GM23338 (cell line): Measurements from ENCODE around the gene ITSN2. TPM values are rescaled to one million over a fixed set of nuclear protein-coding genes. Genes with fewer than 3 reads are reported as not detected.
A peak's percentile ranks its signal among the peaks of the same experiment; 100 is the strongest.

Source experiments
- ATAC-seq: fragments of 200-7000 bp; cut with Tn5 transposase; 3 replicates; pipeline ENCODE4 v1.9.1; 2020
- DNase-seq: peaks from one replicate; pipeline ENCODE4 v3.0.0-alpha.2; 2015; ENCODE audit warnings: low spot score
- H2AFZ ChIP-seq: fragments of 200-600 bp; sonication (generic); 2 replicates; pipeline ENCODE4 v1.8.0; 2016; ENCODE audit warnings: antibody characterized with exemption, mild to moderate bottlenecking, moderate library complexity
- H3F3A ChIP-seq: fragments of 200-600 bp; sonication (generic); replicated peaks from 2 replicates; pipeline ENCODE4 v1.8.0; 2017; ENCODE audit warnings: antibody characterized with exemption, mixed run types, low read depth
- H3K27ac ChIP-seq: fragments of 200-600 bp; sonication (generic); 2 replicates; pipeline ENCODE4 v1.6.1; 2016; ENCODE audit warnings: low read depth
- H3K27me3 ChIP-seq: fragments of 200-600 bp; sonication (generic); 2 replicates; pipeline ENCODE4 v1.8.0; 2016; ENCODE audit warnings: mild to moderate bottlenecking, mixed run types, moderate library complexity; ENCODE audit not compliant: insufficient read depth
- H3K36me3 ChIP-seq: fragments of 200-600 bp; sonication (generic); 2 replicates; pipeline ENCODE4 v1.8.0; 2016; ENCODE audit warnings: mild to moderate bottlenecking; ENCODE audit not compliant: insufficient read depth
- H3K4me1 ChIP-seq: fragments of 200-600 bp; sonication (generic); 2 replicates; pipeline ENCODE4 v1.8.0; 2016; ENCODE audit warnings: mild to moderate bottlenecking, moderate library complexity; ENCODE audit not compliant: insufficient read depth
- H3K4me2 ChIP-seq: fragments of 200-600 bp; sonication (generic); 2 replicates; pipeline ENCODE4 v1.7.1; 2017; ENCODE audit warnings: mixed run types
- H3K4me3 ChIP-seq: fragments of 200-600 bp; sonication (generic); 2 replicates; pipeline ENCODE4 v1.6.1; 2016; ENCODE audit warnings: mixed run types
- H3K79me2 ChIP-seq: fragments of 200-600 bp; sonication (generic); replicated peaks from 2 replicates; pipeline ENCODE4 v1.8.0; 2017; ENCODE audit warnings: mild to moderate bottlenecking; ENCODE audit not compliant: insufficient read depth
- H3K9me2 ChIP-seq: fragments of 200-600 bp; sonication (generic); 2 replicates; pipeline ENCODE4 v1.8.0; 2017; ENCODE audit not compliant: insufficient read depth
- H4K20me1 ChIP-seq: fragments of 200-600 bp; sonication (generic); replicated peaks from 2 replicates; pipeline ENCODE4 v1.8.0; 2017; ENCODE audit warnings: mild to moderate bottlenecking; ENCODE audit not compliant: insufficient read depth
- H3K27ac Mint-ChIP-seq: 2 replicates; pipeline ENCODE4 v1.8.0; 2020; ENCODE audit warnings: inconsistent platforms, mild to moderate bottlenecking, moderate library complexity, mixed read lengths
- H3K27me3 Mint-ChIP-seq: 3 replicates; pipeline ENCODE4 v1.8.0; 2022; ENCODE audit warnings: low read depth, mild to moderate bottlenecking, moderate library complexity, mixed read lengths, inconsistent platforms; ENCODE audit not compliant: insufficient read depth, poor library complexity
- H3K36me3 Mint-ChIP-seq: 3 replicates; pipeline ENCODE4 v1.8.0; 2021; ENCODE audit warnings: low read depth, mild to moderate bottlenecking, inconsistent platforms, moderate library complexity, mixed read lengths
- H3K4me1 Mint-ChIP-seq: 3 replicates; pipeline ENCODE4 v1.8.0; 2020; ENCODE audit warnings: mild to moderate bottlenecking, inconsistent platforms, mixed read lengths
- H3K4me3 Mint-ChIP-seq: 3 replicates; pipeline ENCODE4 v1.8.0; 2021; ENCODE audit warnings: moderate library complexity, mild to moderate bottlenecking, inconsistent platforms, mixed read lengths
- H3K9me3 Mint-ChIP-seq: 3 replicates; pipeline ENCODE4 v1.8.0; 2020; ENCODE audit warnings: moderate library complexity, mild to moderate bottlenecking, inconsistent platforms, mixed read lengths
- CREB1 ChIP-seq: fragments of 250-450 bp; sonication (Bioruptor Pico); IDR thresholded peaks from 2 replicates; pipeline ENCODE4 v1.5.0; 2020; ENCODE audit warnings: low read depth, mild to moderate bottlenecking, moderate library complexity
- EZH2 ChIP-seq: fragments of 200-600 bp; sonication (generic); IDR thresholded peaks from one replicate; pipeline ENCODE4 v1.8.0; 2017; ENCODE audit warnings: antibody characterized with exemption, mild to moderate bottlenecking, low read depth; ENCODE audit not compliant: unreplicated experiment
- JUNB ChIP-seq: IDR thresholded peaks from one replicate; pipeline ENCODE4 v1.6.1; 2016; ENCODE audit warnings: antibody characterized with exemption; ENCODE audit not compliant: unreplicated experiment
- STAT1 ChIP-seq: IDR thresholded peaks from one replicate; pipeline ENCODE4 v1.6.1; 2016; ENCODE audit warnings: antibody characterized with exemption; ENCODE audit not compliant: unreplicated experiment
- ZNF114 ChIP-seq: fragments of 250-450 bp; sonication (Bioruptor Pico); IDR thresholded peaks from 2 replicates; pipeline ENCODE4 v1.5.0; 2020; ENCODE audit warnings: mild to moderate bottlenecking, moderate library complexity
- ZNF331 ChIP-seq: fragments of 250-450 bp; sonication (Bioruptor Pico); IDR thresholded peaks from 2 replicates; pipeline ENCODE4 v1.5.0; 2020; ENCODE audit warnings: low read depth, mild to moderate bottlenecking, moderate library complexity
- polyA plus RNA-seq: library from polyadenylated mRNA; unstranded; fragments of >200 nt; fragmentation: Nextera tagmentation; extraction: Ambion mirVana; gene quantifications from 2 replicates; pipeline ENCODE4 v1.2.1, GENCODE V29; 2016
- total RNA-seq: library from RNA; depleted of rRNA; stranded (reverse); fragments of >200 nt; shearing (Covaris generic); gene quantifications from 2 replicates; pipeline ENCODE4 v1.2.3, GENCODE V29; 2014
- TF ChIP-seq, protein P1 (sequence below): fragments of 250-450 bp; sonication (Bioruptor Pico); IDR thresholded peaks from 2 replicates; pipeline ENCODE4 v1.5.0; 2020; ENCODE audit warnings: mild to moderate bottlenecking, moderate library complexity
- TF ChIP-seq, protein P2 (sequence below), 2 experiments: fragments of 200-600 bp in 1 of 2; sonication (generic) in 1 of 2; conservative IDR thresholded peaks; 2 replicates each; pipeline versions ENCODE4 v1.5.1 to v1.6.1; 2016 to 2017; ENCODE audit warnings: antibody characterized with exemption in 2 of 2, low read depth in 2 of 2, mild to moderate bottlenecking in 2 of 2, moderate library complexity in 1 of 2

ITSN2 gene
- total and polyA plus RNA-seq, 2 experiments from 2014 or later, result 17.1 to 17.8 TPM

DNA sequence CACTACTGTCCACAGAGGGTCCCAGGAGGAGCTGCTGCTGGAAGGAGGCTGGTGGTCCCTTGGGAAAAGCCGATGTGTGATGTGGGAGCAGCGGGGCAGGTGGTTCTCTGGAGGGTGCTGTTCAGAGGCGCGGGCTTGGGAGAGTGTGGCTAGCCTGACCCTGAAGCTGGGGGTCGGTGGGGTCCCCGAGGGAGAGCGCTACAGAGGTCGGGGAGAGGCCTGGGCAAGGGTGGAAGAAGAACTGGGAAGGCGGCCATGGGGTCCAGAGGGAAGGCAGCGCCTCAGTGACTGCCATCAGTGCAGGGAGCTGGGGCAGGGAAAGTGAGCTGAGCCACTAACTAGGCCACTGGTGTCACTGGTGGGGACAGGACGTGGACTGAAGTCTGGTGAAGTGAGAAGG lies 153.0 kb downstream of the ITSN2 start (continued):
- TF ChIP-seq, protein P1, sequence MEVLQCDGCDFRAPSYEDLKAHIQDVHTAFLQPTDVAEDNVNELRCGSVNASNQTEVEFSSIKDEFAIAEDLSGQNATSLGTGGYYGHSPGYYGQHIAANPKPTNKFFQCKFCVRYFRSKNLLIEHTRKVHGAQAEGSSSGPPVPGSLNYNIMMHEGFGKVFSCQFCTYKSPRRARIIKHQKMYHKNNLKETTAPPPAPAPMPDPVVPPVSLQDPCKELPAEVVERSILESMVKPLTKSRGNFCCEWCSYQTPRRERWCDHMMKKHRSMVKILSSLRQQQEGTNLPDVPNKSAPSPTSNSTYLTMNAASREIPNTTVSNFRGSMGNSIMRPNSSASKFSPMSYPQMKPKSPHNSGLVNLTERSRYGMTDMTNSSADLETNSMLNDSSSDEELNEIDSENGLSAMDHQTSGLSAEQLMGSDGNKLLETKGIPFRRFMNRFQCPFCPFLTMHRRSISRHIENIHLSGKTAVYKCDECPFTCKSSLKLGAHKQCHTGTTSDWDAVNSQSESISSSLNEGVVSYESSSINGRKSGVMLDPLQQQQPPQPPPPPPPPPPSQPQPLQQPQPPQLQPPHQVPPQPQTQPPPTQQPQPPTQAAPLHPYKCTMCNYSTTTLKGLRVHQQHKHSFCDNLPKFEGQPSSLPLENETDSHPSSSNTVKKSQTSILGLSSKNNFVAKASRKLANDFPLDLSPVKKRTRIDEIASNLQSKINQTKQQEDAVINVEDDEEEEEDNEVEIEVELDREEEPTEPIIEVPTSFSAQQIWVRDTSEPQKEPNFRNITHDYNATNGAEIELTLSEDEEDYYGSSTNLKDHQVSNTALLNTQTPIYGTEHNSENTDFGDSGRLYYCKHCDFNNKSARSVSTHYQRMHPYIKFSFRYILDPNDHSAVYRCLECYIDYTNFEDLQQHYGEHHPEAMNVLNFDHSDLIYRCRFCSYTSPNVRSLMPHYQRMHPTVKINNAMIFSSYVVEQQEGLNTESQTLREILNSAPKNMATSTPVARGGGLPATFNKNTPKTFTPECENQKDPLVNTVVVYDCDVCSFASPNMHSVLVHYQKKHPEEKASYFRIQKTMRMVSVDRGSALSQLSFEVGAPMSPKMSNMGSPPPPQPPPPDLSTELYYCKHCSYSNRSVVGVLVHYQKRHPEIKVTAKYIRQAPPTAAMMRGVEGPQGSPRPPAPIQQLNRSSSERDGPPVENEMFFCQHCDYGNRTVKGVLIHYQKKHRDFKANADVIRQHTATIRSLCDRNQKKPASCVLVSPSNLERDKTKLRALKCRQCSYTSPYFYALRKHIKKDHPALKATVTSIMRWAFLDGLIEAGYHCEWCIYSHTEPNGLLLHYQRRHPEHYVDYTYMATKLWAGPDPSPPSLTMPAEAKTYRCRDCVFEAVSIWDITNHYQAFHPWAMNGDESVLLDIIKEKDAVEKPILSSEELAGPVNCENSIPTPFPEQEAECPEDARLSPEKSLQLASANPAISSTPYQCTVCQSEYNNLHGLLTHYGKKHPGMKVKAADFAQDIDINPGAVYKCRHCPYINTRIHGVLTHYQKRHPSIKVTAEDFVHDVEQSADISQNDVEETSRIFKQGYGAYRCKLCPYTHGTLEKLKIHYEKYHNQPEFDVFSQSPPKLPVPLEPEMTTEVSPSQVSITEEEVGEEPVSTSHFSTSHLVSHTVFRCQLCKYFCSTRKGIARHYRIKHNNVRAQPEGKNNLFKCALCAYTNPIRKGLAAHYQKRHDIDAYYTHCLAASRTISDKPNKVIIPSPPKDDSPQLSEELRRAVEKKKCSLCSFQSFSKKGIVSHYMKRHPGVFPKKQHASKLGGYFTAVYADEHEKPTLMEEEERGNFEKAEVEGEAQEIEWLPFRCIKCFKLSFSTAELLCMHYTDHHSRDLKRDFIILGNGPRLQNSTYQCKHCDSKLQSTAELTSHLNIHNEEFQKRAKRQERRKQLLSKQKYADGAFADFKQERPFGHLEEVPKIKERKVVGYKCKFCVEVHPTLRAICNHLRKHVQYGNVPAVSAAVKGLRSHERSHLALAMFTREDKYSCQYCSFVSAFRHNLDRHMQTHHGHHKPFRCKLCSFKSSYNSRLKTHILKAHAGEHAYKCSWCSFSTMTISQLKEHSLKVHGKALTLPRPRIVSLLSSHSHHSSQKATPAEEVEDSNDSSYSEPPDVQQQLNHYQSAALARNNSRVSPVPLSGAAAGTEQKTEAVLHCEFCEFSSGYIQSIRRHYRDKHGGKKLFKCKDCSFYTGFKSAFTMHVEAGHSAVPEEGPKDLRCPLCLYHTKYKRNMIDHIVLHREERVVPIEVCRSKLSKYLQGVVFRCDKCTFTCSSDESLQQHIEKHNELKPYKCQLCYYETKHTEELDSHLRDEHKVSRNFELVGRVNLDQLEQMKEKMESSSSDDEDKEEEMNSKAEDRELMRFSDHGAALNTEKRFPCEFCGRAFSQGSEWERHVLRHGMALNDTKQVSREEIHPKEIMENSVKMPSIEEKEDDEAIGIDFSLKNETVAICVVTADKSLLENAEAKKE, result no peak
- TF ChIP-seq ZNF114 (CRISPR knock-in tag) (no peak), STAT1 (no peak), EZH2 (no peak), JUNB (no peak)
- TF ChIP-seq, protein P2, sequence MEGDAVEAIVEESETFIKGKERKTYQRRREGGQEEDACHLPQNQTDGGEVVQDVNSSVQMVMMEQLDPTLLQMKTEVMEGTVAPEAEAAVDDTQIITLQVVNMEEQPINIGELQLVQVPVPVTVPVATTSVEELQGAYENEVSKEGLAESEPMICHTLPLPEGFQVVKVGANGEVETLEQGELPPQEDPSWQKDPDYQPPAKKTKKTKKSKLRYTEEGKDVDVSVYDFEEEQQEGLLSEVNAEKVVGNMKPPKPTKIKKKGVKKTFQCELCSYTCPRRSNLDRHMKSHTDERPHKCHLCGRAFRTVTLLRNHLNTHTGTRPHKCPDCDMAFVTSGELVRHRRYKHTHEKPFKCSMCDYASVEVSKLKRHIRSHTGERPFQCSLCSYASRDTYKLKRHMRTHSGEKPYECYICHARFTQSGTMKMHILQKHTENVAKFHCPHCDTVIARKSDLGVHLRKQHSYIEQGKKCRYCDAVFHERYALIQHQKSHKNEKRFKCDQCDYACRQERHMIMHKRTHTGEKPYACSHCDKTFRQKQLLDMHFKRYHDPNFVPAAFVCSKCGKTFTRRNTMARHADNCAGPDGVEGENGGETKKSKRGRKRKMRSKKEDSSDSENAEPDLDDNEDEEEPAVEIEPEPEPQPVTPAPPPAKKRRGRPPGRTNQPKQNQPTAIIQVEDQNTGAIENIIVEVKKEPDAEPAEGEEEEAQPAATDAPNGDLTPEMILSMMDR (conservative IDR thresholded peaks at IDR 0.05; ENCODE audit: low read depth in 2 of 2), result no peak

GRCh38 chr2:24206714-24207113 lies 153.6 kb downstream of the ITSN2 start:
- Mint-ChIP-seq H3K27me3 (peaks cover 10% of the 10 kb centered on the region), H3K4me1 (peaks cover 7% of the 10 kb centered on the region), H3K36me3 (no peaks in the 10 kb centered on the region; the same call in 2 of the 3 replicates), H3K9me3 (no peaks in the 10 kb centered on the region), H3K4me3 (no peak overlapping the region), H3K27ac (peak overlapping the region; percentile 19; the same call in 1 of the 2 replicates)
- ATAC-seq (no peak), DNase-seq (no peak)
- Histone ChIP-seq H3F3A (no peaks in the 10 kb centered on the region), H3K27me3 (no peaks in the 10 kb centered on the region), H3K9me2 (no peaks in the 10 kb centered on the region), H3K4me1 (no peaks in the 10 kb centered on the region), H4K20me1 (no peaks in the 10 kb centered on the region), H3K4me2 (no peak overlapping the region), H3K36me3 (no peaks in the 10 kb centered on the region), H3K4me3 (no peak overlapping the region), H2AFZ (no peak overlapping the region), H3K27ac (no peak overlapping the region), H3K79me2 (no peaks in the 10 kb centered on the region)
- TF ChIP-seq, protein P1, result no peak
- TF ChIP-seq ZNF114 (CRISPR knock-in tag), result no peak
- TF ChIP-seq EZH2, result no peak
- TF ChIP-seq CREB1 (CRISPR knock-in tag), result no peak
- no peak for TF ChIP-seq ZNF331 (CRISPR knock-in tag)
